Activated T-cell treated with anti-CD3 and anti-CD28 coated beads, Interleukin-2, amount 50 U/mL, for 1 hour (primary cell): ENCODE data around the gene COMP.

ENCODE experiments used
- DNase-seq: peaks from one replicate; pipeline ENCODE4 v3.0.0-alpha.2; 2020

The COMP gene

GRCh38 chr19:18768997-18769891 is 21.9 kb downstream of the COMP start:
- DNase-seq, result no peak

- no peak for DNase-seq
These were observed 22.9 kb downstream of the COMP start for GRCh38 chr19:18768046-18768771.

- DNase-seq, result no peak
These were observed 25.9 kb downstream of the COMP start for GRCh38 chr19:18765224-18765623.

- no peak for DNase-seq
These were observed 26.5 kb downstream of the COMP start for GRCh38 chr19:18764591-18765051.

- DNase-seq, result no peak
These were observed 27.2 kb downstream of the COMP start for GRCh38 chr19:18763674-18764590.

- no peak for DNase-seq
These were observed 28.7 kb downstream of the COMP start for GRCh38 chr19:18762125-18763023.

- no peak for DNase-seq
These were observed 29.5 kb downstream of the COMP start for GRCh38 chr19:18761531-18762110.

GRCh38 chr19:18760440-18761383 is 30.4 kb downstream of the COMP start:
- DNase-seq, result no peak

- DNase-seq, result no peak
These were observed 31.1 kb downstream of the COMP start for GRCh38 chr19:18759995-18760426.

- no peak for DNase-seq
These were observed 31.7 kb downstream of the COMP start for GRCh38 chr19:18759304-18759994.

GRCh38 chr19:18756896-18757295 is 34.2 kb downstream of the COMP start:
- DNase-seq, result no peak

- no peak for DNase-seq
These were observed 36.6 kb downstream of the COMP start for GRCh38 chr19:18754501-18754900.

GRCh38 chr19:18751571-18751970 is 39.5 kb downstream of the COMP start:
- DNase-seq, result no peak

GRCh38 chr19:18750295-18750970 is 40.7 kb downstream of the COMP start:
- DNase-seq, result no peak

GRCh38 chr19:18749362-18750231 is 41.5 kb downstream of the COMP start:
- DNase-seq, result no peak

- DNase-seq, result no peak
These were observed 44.4 kb downstream of the COMP start for GRCh38 chr19:18746401-18747325.

- no peak for DNase-seq
These were observed 45.2 kb downstream of the COMP start for GRCh38 chr19:18745931-18746330.
